GM12874 (cell line): ENCODE results near the gene MAP4K4.

ENCODE experiments used
- TF ChIP-seq, protein P1 (sequence below): IDR thresholded peaks from 2 replicates; pipeline ENCODE4 v1.5.1; 2011; ENCODE audit warnings: low read depth, mild to moderate bottlenecking, control low read depth, low read length, moderate library complexity; ENCODE audit not compliant: insufficient read depth

The MAP4K4 gene

DNA sequence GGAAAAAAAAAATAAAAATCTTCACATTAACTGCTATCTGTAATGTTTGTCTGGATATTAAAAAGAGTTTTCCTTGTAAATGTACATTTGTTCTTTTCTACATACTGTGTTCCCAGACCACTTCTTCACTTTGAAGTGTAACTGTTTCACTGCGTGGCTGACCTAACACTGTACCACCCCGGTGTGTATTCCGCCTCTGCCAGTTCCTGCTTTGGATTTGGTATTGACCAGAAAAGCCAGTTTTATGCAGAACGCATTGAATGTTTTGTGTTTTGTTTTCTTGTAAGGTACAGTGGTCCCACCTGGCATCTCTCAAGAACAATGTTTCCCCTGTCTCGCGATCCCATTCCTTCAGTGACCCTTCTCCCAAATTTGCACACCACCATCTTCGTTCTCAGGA is 166.0 kb downstream of the MAP4K4 start:
- TF ChIP-seq, protein P1, sequence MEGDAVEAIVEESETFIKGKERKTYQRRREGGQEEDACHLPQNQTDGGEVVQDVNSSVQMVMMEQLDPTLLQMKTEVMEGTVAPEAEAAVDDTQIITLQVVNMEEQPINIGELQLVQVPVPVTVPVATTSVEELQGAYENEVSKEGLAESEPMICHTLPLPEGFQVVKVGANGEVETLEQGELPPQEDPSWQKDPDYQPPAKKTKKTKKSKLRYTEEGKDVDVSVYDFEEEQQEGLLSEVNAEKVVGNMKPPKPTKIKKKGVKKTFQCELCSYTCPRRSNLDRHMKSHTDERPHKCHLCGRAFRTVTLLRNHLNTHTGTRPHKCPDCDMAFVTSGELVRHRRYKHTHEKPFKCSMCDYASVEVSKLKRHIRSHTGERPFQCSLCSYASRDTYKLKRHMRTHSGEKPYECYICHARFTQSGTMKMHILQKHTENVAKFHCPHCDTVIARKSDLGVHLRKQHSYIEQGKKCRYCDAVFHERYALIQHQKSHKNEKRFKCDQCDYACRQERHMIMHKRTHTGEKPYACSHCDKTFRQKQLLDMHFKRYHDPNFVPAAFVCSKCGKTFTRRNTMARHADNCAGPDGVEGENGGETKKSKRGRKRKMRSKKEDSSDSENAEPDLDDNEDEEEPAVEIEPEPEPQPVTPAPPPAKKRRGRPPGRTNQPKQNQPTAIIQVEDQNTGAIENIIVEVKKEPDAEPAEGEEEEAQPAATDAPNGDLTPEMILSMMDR: no peak

DNA sequence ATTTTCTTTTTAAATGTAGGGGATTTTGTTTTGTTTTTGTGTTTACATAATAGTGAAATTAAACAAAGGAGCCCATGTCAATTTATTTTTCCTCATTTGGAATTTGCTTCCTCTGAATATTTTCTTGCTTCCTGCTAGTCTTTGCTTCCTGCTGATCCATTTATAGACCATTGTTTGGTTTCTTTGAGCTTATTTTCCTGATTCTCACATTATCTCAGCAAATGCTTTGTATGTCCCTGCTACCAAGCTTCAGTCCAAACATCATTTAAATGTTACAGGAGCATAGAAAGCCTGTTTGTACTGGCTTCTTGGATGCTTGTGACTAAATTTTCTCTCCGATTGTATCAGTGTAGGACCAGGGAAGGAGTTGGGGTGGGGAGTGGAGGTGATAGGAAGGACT is 166.9 kb downstream of the MAP4K4 start:
- TF ChIP-seq, protein P1: no peak

DNA sequence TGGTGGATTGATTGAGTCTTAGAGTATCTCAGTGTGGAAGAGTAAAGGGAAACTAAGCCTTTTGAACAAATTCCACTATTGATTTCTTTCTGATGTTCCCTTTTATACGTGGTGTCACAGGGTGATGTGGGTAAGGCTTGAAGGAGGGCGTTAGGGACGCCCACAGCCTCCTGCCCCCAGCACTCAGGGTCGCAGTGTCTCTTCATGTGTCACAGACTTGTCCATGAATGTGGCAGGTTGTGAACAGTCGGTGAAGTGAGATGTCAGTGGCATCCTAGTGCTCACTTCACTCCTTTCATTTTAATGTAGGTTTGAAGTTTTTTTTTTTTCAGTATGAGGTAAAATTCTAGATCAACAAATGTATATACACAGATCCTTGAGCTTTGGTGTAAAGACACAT is 171.0 kb downstream of the MAP4K4 start:
- TF ChIP-seq, protein P1: no peak

DNA sequence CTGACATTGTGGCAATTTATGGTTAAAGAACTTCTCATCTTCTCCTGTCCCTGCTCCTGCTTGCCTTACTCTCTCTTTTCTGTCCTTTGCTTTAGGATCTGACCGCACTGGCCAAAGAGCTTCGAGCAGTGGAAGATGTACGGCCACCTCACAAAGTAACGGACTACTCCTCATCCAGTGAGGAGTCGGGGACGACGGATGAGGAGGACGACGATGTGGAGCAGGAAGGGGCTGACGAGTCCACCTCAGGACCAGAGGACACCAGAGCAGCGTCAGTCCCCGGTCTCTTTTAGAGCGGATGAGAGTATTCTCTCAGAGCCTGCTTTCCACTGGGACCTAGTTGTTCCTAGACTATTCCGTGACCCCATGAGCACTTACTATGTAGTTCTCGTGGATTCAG is 172.0 kb downstream of the MAP4K4 start:
- TF ChIP-seq, protein P1: no peak

DNA sequence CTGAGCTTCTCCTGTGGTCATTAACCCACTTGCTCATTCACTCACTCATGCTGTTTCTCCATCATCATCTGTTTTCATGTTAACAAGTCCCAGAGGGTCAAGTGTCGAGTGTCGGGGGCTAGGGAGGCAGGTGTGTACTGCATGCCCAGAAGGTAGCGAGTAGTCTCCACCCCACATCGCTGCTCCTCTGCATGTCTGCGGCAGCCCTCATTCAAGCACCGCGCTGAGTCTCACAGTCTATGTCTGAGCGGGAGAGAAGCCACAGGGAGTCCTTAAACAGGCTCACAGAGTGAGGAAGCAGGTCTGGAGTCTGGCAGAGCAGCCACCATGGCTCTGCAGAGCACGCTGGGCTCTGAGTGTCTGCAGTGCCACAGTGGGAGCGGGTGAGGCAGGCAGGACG is 172.9 kb downstream of the MAP4K4 start:
- TF ChIP-seq, protein P1: no peak

DNA sequence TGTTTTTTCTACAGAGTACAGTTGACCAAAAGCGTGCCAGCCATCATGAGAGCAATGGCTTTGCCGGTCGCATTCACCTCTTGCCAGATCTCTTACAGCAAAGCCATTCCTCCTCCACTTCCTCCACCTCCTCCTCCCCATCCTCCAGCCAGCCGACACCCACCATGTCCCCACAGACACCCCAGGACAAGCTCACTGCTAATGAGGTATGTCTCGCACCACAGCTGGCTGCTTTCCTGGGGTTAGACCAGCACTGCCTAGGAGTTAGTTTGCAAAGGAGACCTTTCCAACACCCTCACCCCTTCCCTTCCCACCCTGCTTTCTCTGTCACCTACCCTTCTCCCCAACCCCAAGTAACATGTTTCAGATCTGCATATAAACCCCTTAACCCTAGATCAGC is 174.0 kb downstream of the MAP4K4 start:
- TF ChIP-seq, protein P1: no peak

DNA sequence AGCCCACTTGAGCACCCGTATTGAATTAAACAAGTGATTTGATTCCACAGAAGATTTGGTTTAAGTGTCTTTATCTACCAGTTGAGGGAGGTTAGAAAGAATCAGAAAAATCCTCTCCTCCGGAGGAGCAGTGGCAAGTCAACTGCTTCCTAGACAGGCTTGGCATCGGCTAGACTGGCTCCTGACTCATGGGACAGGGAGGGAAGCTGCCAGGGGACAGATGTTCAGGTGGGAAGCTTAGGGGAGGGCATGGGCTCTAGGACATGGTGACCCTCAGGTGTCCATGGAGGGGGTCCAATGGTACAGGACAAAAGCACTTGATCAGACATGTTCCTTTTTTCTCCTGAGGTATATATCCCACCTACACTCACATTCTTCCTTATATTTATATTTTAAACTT is 175.0 kb downstream of the MAP4K4 start:
- TF ChIP-seq, protein P1: no peak

DNA sequence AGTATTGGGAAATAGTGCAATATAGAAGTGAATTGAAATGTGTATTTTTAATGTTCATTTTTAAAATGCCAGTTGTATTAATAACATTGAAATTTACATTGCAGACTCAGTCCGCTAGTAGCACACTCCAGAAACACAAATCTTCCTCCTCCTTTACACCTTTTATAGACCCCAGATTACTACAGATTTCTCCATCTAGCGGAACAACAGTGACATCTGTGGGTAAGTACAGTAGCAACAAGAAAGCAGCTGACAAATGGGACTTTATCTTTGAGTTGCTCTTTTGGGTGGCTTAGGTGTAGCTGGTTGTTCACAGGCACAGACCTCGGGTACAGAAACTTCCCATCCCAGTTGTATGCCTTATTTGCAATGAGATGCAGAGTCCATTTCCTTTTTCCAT is 176.0 kb downstream of the MAP4K4 start:
- TF ChIP-seq, protein P1: 0 out of 2 replicates have a peak, but pooled peaks have one; percentile 12
